Measurements from ENCODE around the gene CD99L2. TPM values are rescaled to one million over a fixed set of nuclear protein-coding genes. Genes with fewer than 3 reads are reported as not detected.

The CD99L2 gene
- total RNA-seq, 1 experiment from 2014 or later: 7.3 TPM

- no peak overlapping the region for H3K4me2 ChIP-seq (ENCODE audit: insufficient read depth, insufficient read length, low read length)
- H3K27ac ChIP-seq (ENCODE audit: insufficient read length, low read depth, low read length): no peak overlapping the region
- no CpG with 5 or more reads among the region's 22 CpGs for WGBS (ENCODE audit: extremely low coverage, insufficient read length, low lambda C conversion rate)
- peak overlapping the region in 2 of 3 experiments; percentile 24 to 53; a peak in 2 of 7 replicates for H3K27ac Mint-ChIP-seq
- H2BK120ac ChIP-seq (ENCODE audit: low read depth, low read length, poor library complexity, severe bottlenecking): no peak overlapping the region
- no peak overlapping the region for H2AK5ac ChIP-seq (ENCODE audit: insufficient read length, low read length)
- no peak overlapping the region for H3T11ph ChIP-seq (ENCODE audit: low read length)
- no peaks in the 10 kb centered on the region for H3K9me3 ChIP-seq (ENCODE audit: control insufficient read depth, low read depth, low read length)
- H3K4ac ChIP-seq (ENCODE audit: low read depth, low read length): no peak overlapping the region
- no peaks in the 10 kb centered on the region; the same call in 1 of the 2 replicates for H3K27me3 Mint-ChIP-seq (ENCODE audit: low read depth)
- TF ChIP-seq CTCF (conservative IDR thresholded peaks at IDR 0.05): no peak
- H4K91ac ChIP-seq (ENCODE audit: insufficient read length, low read depth, low read length): no peak overlapping the region
- no peaks in the 10 kb centered on the region for H3K27me3 ChIP-seq (ENCODE audit: insufficient read depth, low read length)
- no peak overlapping the region for H2AFZ ChIP-seq (ENCODE audit: low read length)
- H3K4me1 ChIP-seq (ENCODE audit: insufficient read depth, low read length): no peaks in the 10 kb centered on the region
- no peak overlapping the region for H2BK5ac ChIP-seq (ENCODE audit: insufficient read length, low read length)
- H3K9me3 Mint-ChIP-seq: peaks cover 58 to 81% of the 10 kb centered on the region in 2 experiments
- peaks cover 2% of the 10 kb centered on the region for H4K20me1 ChIP-seq (ENCODE audit: control insufficient read depth, insufficient read depth, insufficient read length)
- no peak overlapping the region for H3K23ac ChIP-seq (ENCODE audit: insufficient read length, low read depth, low read length)
- H3K79me2 ChIP-seq (ENCODE audit: insufficient read depth, low read length): no peaks in the 10 kb centered on the region
- no peak overlapping the region for H4K5ac ChIP-seq (ENCODE audit: insufficient read length, low read depth, low read length)
- no peak overlapping the region for H3K56ac ChIP-seq (ENCODE audit: insufficient read length, low read depth, low read length)
- H3K18ac ChIP-seq (ENCODE audit: insufficient read length, low read depth, low read length): no peak overlapping the region
- peaks cover 0 to 8% of the 10 kb centered on the region in 2 experiments; a peak in 1 of 4 replicates for H3K4me1 Mint-ChIP-seq
- H3K4me3 Mint-ChIP-seq: no peak overlapping the region
- H3K79me1 ChIP-seq (ENCODE audit: insufficient read depth, low read depth, low read length, poor library complexity, severe bottlenecking): no peaks in the 10 kb centered on the region
- H2BK20ac ChIP-seq (ENCODE audit: low read depth, low read length, poor library complexity, severe bottlenecking): no peak overlapping the region
- DNase-seq: no peak
- H2BK15ac ChIP-seq (ENCODE audit: low read depth, low read length): no peak overlapping the region
- H3K9ac ChIP-seq (ENCODE audit: extremely low read depth, insufficient read length, low read length): no peak overlapping the region
- H3K23me2 ChIP-seq (ENCODE audit: insufficient read length, low read depth, low read length, poor library complexity, severe bottlenecking): no peaks in the 10 kb centered on the region
- H3K14ac ChIP-seq (ENCODE audit: insufficient read depth, low read length): no peak overlapping the region
- no peak overlapping the region for H4K8ac ChIP-seq (replicated peaks; ENCODE audit: insufficient read length, low read depth, low read length)
- H2BK12ac ChIP-seq (ENCODE audit: insufficient read length, low read depth, low read length): no peak overlapping the region
- peaks cover 12 to 44% (median 20%) of the 10 kb centered on the region in 3 experiments; a peak in 5 of 7 replicates for H3K36me3 Mint-ChIP-seq (ENCODE audit: insufficient read depth in 1 of 3, low read depth in 3 of 3)
Measured at GRCh38 chrX:150759568-150760416, 138.7 kb downstream of the CD99L2 start.
